ENCODE measurements around the gene ST6GALNAC5. TPM values are rescaled to one million over a fixed set of nuclear protein-coding genes. Genes with fewer than 3 reads are reported as not detected.
"Not testable (repeated sequence)": the region's sequence is repeated elsewhere in the genome, so short reads cannot be mapped to it uniquely, and the experiment has no call there.

Gene ST6GALNAC5
- total RNA-seq: 1 to 10 TPM in 2 of 3 donors, under 1 TPM in 1; 0.38 to 3.8 (median 1.3) TPM
- long read RNA-seq, donor 1, partial matches to known transcripts: 1 of 4 reads
- long read RNA-seq, donor 1, other reads (novel, unspliced or antisense): 0 of 4 reads
- long read RNA-seq, donor 2, partial matches to known transcripts: 0 of 2 reads
- long read RNA-seq, donor 2, other reads (novel, unspliced or antisense): 1 of 2 reads

DNA sequence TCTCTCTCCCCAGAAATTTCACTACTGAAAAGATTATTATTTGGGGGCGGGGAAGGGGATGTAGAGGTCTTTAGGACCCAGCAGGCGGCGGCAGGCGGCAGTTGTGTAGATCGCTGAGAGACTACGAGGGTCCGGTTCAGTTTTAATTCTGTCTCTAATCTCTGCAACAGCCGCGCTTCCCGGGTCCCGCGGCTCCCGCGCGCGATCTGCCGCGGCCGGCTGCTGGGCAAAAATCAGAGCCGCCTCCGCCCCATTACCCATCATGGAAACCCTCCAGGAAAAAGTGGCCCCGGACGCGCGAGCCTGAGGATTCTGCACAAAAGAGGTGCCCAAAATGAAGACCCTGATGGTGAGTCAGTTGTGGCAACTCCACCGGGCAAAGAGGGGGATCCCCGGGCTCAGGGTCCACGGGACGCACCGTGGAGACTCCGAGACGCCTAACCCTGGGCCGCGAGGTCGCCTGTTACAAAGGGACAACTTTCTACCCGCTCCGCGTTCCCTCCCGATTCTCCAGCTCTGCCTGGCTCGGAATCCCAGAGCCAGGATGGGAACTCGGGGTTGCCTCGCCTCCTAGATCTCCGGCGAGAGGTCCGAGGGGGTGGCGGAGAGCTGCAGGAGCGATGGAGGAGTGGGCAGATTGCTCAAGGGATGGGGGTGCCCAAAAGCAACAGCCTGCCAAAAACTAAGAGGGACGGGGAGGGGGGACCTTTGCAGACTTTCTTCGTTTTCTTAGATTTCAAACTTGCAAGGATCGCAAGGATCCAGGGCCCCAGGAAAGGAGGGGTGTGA lies at the start of gene ST6GALNAC5:
TSS of gene ST6GALNAC5 (plus strand) at position 139 of the 789 bp plus-strand sequence.
- ATAC-seq: peak; percentile 12
- no peaks in the 10 kb centered on the region for H3K4me1 ChIP-seq (ENCODE audit: low read depth)
- H3K9me3 ChIP-seq: no peaks in the 10 kb centered on the region
- intact Hi-C loops (cut with DNase I, micrococcal nuclease): no loop called here
- H3K4me3 ChIP-seq: no peak within 1 kb of the TSS
- TF ChIP-seq, protein P1, sequence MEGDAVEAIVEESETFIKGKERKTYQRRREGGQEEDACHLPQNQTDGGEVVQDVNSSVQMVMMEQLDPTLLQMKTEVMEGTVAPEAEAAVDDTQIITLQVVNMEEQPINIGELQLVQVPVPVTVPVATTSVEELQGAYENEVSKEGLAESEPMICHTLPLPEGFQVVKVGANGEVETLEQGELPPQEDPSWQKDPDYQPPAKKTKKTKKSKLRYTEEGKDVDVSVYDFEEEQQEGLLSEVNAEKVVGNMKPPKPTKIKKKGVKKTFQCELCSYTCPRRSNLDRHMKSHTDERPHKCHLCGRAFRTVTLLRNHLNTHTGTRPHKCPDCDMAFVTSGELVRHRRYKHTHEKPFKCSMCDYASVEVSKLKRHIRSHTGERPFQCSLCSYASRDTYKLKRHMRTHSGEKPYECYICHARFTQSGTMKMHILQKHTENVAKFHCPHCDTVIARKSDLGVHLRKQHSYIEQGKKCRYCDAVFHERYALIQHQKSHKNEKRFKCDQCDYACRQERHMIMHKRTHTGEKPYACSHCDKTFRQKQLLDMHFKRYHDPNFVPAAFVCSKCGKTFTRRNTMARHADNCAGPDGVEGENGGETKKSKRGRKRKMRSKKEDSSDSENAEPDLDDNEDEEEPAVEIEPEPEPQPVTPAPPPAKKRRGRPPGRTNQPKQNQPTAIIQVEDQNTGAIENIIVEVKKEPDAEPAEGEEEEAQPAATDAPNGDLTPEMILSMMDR (IDR thresholded peaks at IDR 0.05): no peak
- peak in 1 of 3 donors; percentile 2 for DNase-seq
- no peaks in the 10 kb centered on the region for H3K36me3 ChIP-seq (ENCODE audit: low read depth)

DNA sequence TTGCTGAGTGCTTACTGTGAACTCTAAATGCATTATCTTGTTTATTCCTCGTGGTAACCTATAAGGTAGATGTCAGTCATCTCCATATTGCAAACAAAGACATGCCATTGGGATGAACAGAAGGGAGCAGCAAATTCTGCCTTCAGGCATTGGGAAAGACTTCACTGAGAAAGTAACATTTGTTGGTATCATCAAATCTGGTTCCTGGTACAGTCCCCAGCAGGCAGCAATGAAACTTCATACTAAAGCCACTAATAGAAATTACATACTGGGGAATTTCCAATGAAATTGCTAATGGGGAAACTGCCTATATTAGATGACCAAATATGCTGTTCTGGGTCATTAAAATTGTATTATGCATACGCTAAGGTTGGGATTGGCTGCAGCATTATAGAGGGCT lies 47.3 kb upstream of the ST6GALNAC5 start:
- Histone ChIP-seq H3K36me3 (ENCODE audit: low read depth) (no peaks in the 10 kb centered on the region), H3K9me3 (no peaks in the 10 kb centered on the region), H3K4me1 (ENCODE audit: low read depth) (no peaks in the 10 kb centered on the region), H3K4me3 (no peak overlapping the region)
- intact Hi-C loops (cut with DNase I, micrococcal nuclease): no loop called here
- no peak for DNase-seq
- no peak for ATAC-seq
- TF ChIP-seq, protein P1 (IDR thresholded peaks at IDR 0.05): no peak

GRCh38 chr1:76822961-76823360 lies 44.3 kb upstream of the ST6GALNAC5 start:
- H3K9me3 ChIP-seq; H3K36me3 ChIP-seq (ENCODE audit: low read depth); H3K4me1 ChIP-seq (ENCODE audit: low read depth); intact Hi-C loops (cut with DNase I, micrococcal nuclease); ATAC-seq; DNase-seq; H3K4me3 ChIP-seq: not testable (repeated sequence)

DNA sequence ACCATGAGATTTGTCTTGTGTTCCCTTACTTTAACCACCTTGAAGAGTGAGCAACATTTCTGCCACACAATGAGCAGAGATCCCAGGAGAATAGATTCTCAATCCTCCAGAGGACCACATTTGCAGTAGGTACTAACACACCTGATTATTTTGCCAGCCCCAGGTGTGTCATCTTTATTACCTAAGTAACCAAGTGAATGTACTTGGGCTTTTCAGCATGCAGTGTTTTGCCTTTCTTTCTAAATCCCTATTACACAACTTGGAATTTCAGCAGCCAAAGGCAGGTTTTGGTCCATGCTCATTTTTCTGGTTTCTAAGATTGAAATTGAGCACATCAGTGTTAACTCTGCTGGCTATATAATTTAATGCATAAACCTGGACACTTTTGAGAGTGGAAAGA lies 43.2 kb upstream of the ST6GALNAC5 start:
- Histone ChIP-seq H3K4me3 (no peak overlapping the region), H3K4me1 (ENCODE audit: low read depth) (no peaks in the 10 kb centered on the region), H3K9me3 (no peaks in the 10 kb centered on the region), H3K36me3 (ENCODE audit: low read depth) (no peaks in the 10 kb centered on the region)
- intact Hi-C loops (cut with DNase I, micrococcal nuclease): no loop called here
- DNase-seq (no peak), ATAC-seq (no peak)
- TF ChIP-seq, protein P1 (IDR thresholded peaks at IDR 0.05): no peak

DNA sequence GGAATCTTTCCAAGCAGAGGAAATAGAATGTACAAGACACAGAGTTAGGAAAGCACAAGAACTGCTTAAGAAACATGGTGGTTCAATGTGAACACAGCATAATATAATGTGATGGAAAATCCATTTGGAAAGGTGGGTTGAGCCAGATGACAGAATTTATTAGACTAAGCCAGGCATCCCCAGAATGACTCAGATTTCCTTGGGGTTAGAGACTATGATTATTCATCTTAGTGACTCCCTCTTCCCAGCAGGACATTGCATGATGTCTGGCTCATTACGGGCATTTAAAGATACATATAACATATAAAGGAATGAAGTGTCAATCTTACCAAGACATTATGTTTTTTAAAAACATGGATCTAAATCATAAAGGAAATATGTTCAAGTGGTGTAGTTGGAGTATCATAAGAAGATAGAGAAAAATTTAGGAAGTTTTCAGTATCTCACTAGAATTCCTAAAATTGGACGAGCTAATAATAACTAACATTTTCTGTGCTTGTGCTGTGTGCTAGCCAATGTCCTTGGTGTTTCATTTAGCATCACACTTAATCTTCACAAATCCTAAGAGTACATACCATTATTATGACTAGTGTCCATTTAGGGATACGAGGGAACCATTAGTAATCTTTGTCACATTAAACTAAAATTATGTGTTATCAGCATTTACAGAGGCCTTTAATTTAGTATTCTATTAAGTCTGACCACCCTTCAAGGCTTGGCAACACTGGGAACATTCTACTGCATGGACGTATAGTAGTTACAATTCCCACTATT lies 41.0 kb upstream of the ST6GALNAC5 start:
- H3K9me3 ChIP-seq: no peaks in the 10 kb centered on the region
- H3K4me1 ChIP-seq (ENCODE audit: low read depth): no peaks in the 10 kb centered on the region
- ATAC-seq: no peak
- TF ChIP-seq, protein P1 (IDR thresholded peaks at IDR 0.05): no peak
- no peaks in the 10 kb centered on the region for H3K36me3 ChIP-seq (ENCODE audit: low read depth)
- intact Hi-C loops (cut with DNase I, micrococcal nuclease): no loop called here
- no peak overlapping the region for H3K4me3 ChIP-seq
- DNase-seq: no peak

DNA sequence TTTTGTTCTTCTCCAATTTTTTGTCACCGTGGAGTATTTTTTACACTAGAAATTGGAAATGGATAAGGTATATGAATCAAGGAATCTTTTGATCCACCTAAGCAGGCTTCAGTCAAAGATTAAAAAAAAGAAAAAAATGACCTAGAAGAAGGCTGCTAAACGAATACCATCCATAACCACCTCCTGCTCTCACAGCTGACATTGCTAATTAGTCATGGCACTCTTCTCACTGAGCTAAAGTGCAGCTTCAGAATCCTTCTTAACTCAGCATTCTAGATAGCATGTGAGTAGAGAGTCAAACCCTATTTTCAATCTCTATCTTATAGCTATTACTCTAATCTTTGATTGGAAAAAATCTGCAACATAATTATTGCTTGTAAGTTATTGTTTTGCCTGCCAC lies 40.2 kb upstream of the ST6GALNAC5 start:
- Histone ChIP-seq H3K4me1 (ENCODE audit: low read depth) (no peaks in the 10 kb centered on the region), H3K4me3 (no peak overlapping the region), H3K9me3 (no peaks in the 10 kb centered on the region), H3K36me3 (ENCODE audit: low read depth) (no peaks in the 10 kb centered on the region)
- no peak for ATAC-seq
- intact Hi-C loops (cut with DNase I, micrococcal nuclease): no loop called here
- TF ChIP-seq, protein P1 (IDR thresholded peaks at IDR 0.05): no peak
- DNase-seq: no peak

All from mucosa of descending colon (tissue), 3 donors.